Uterus (tissue), 2 donors: ENCODE data around the gene SIGLEC15.
A peak's percentile ranks its signal among the peaks of the same experiment; 100 is the strongest.

ENCODE experiments used
- CTCF ChIP-seq, 4 experiments: fragments of 200-600 bp in 2 of 4; fragments of 450-650 bp in 2 of 4; sonication (generic) in 2 of 4; IDR thresholded peaks; one replicate each; pipeline ENCODE4 v1.5.1; 2016 to 2019; ENCODE audit warnings: antibody characterized with exemption in 4 of 4, mild to moderate bottlenecking in 2 of 4, moderate library complexity in 1 of 4
- POLR2A ChIP-seq, 2 donors: fragments of 450-650 bp; IDR thresholded peaks; one replicate each; pipeline ENCODE4 v1.6.1; 2016; ENCODE audit warnings: antibody characterized with exemption in 2 of 2, mild to moderate bottlenecking in 1 of 2, moderate library complexity in 1 of 2

- peak in 2 of 4 experiments; percentile 4 to 6 for TF ChIP-seq CTCF (IDR thresholded peaks at IDR 0.05)
- TF ChIP-seq POLR2A (IDR thresholded peaks at IDR 0.05): no peak
Observed at GRCh38 chr18:45839414-45840395, 14.2 kb downstream of the SIGLEC15 start.
